Midbrain (tissue), 1 donor: ENCODE data around the gene ZNF750.

Source experiments
- DNase-seq: peaks from one replicate; lab custom pipeline; 2025; lab: John Stamatoyannopoulos, UW

Gene ZNF750

DNA sequence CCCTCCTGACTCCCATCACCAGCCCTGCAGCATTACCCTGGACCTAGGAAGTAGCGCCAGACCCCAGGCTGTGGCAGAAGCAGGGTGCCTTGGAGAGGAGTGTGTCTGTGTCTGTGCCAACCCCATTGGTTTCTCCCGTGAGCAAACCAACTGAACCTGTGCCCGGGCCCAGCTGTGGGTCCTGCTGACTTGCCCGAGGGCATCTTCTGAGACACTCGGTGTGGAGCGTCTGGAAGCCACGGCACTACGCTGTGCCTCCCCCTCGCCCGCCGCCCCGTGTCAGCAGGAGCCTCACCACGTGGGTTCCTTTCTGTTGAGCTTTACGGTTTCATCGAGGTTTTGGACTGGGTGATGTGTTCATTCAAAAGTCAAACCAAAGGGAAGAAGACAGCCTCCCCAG is 27.8 kb downstream of the ZNF750 start:
- no peak for DNase-seq

DNA sequence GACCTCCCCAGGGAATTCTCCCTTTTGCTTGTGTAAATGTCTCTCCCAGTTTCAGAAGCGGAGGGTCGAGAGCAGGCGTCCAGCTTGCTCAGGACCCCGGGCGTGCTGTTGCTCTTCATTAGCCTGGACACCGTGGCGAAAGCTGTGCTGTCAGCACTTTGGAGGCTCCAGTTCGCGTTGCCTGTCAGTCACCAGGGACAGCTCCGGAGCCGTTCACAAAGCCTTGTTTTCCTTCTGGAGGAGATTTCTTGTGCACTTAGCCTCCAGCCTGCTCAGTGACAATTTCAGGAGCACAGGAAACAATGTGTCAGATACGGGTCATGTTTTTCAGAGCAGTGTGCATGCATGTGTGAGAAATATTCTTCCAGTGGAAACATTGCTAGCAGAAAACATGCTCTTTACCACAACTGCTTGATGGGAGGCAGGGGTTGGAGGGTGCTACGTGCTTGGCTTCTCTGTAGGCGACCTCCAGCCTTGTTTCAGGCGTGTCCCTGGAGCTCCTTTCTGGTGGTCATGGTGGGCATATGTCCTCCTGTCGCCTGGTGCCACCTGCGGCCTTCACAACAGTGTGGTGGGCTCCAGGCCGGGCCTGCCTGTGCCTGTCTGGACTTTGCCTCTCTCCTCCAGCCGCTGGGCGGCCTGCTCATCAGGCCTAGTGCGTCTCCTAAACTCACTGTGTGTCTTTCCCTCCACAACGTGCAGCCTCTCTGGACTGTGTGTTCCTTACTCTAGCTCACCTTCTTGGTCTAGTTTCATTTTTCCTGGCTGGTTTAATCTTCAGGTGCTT is 29.0 kb downstream of the ZNF750 start:
- no peak for DNase-seq

DNA sequence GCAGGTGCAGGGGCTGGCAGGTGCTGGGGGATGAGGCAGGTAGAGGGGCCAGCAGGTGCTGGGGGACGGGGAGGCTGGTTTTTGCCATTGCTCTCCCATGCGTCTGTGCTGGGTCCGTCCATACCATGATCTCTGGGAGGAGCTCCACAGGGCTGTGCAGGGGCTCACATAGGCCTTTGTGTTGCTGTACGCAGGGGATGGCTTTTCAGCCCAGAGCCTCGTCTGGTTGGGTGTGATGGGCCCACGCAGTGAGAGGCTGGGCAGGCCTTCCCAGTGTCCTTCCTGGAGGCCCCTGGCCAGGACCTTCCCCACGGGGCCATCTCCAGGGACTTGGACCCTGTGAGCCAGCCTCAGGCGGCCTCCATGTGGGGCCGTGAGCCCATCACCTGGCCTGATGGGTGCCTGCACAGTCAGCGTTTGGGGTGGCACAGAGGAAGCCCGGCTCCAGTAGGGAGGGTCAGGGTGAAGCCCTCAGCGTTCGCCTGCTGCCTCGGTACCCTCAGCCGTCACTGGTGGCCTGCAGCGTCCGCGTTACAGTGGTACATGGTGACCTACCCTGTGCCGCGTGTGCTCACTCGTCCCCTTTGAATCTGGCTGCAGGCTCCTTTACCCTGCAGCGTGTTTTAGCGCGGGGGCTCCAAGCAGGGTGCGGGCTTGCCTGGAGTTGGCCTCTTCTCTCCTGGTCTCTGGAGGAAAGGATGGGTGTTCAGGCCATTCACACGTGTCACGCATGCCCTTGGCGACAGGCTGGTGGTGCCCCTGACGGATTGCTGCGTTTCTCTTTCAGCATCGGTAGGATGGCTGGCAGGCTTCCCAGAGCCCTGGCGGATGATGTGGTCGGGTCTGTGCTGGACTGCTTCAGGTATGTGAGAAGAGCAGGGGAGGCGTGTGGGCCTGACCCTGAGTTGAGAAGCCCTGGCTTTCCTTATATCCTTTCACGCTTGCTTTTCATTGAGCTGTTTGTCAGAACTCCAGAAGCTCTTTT is 30.6 kb downstream of the ZNF750 start:
- DNase-seq = no peak

DNA sequence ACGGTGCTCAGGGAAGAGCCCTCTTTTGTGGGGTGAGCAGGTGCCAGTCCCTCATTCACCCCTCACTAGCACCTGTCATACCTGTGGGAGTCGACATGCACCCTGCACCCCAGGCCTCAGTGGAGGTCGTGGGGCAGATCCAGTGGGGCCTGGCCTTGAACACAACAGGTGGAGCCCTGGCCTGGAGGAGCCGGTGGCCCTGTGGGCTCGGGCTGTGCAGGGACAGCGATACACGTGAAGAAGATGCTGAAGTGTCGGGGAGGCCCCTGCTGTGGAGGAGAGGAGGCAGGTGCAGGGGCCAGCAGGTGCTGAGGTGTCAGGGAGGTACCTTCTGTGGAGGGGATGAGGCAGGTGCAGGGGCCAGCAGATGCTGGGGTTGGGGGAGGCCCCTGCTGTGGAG is 31.8 kb downstream of the ZNF750 start:
- DNase-seq = no peak

DNA sequence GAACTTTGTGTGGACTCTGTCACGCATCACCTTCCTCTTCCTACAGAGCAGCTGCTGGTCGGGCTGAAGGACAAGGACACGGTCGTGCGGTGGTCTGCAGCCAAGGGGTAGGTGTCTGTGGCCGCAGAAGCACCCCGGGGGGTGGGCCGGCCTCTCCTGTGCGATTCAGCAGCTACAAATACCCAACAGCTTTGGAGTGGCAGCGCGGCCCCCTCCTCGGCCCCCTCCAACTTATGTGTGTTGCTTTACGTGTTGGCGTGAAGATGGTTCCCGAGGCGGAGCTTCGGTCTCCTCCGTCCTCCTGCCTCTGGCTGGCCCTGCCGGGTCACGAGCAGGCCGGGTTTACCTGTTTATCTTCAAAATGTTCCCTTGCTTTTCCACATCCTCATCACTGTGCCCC is 32.3 kb downstream of the ZNF750 start:
- DNase-seq = no peak

DNA sequence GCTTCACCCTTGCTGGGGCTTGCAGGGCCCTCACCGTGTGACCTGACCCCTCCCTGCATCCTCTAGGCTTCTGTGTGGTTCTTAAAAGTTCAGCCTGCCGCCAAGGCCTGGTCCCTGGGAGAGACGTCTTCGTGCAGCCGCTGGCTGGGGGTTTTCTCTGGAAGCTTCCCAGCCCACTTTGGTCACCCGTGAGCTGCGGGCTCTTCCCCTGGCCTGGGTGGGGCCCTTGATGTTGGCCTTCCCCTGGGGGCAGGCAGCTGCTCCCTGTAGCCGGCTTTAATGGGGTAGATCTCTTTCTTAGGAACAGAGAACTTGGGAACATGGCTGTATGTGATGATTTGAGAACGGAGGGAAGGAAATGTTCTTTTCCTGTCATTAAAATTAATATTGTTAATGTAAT is 32.7 kb downstream of the ZNF750 start:
- no peak for DNase-seq

DNA sequence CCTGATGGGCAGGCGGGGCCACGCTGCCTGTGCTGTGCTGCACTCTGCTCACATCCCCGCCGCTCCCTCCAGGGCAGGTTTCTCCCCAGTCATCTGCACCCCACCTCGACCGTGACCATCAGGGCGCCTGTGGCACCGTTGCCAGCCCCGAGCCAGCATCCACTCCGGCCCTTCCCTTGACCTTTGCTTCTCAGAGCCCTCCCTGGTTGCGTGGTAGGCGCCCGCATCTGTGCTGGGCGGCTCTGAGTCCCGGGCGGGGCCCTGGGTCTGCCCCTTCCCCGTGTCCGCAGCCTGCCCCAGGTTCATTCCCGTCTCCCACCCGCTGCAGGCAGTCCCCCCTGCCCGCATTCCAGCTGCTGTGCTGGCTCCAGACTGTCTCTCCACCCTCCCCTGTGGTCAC is 33.2 kb downstream of the ZNF750 start:
- no peak for DNase-seq

DNA sequence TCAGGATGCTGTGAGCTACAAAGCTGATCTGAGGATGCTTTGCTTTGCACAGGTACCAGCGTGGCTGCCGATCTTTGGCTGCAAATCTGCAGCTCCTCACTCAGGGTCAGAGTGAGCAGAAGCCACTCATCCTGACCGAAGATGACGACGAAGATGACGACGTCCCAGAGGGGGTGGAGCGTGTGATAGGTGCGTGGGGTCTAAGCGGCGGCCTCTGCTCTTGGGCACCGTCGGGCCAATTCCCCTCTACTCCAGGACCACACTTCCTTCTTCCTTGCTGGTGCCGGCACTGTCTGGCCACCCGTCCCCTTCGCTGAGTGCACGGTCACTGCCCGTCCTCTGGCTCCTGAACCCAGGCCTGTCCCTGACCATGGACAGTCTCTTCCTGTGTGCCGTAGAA is 34.0 kb downstream of the ZNF750 start:
- DNase-seq = no peak

DNA sequence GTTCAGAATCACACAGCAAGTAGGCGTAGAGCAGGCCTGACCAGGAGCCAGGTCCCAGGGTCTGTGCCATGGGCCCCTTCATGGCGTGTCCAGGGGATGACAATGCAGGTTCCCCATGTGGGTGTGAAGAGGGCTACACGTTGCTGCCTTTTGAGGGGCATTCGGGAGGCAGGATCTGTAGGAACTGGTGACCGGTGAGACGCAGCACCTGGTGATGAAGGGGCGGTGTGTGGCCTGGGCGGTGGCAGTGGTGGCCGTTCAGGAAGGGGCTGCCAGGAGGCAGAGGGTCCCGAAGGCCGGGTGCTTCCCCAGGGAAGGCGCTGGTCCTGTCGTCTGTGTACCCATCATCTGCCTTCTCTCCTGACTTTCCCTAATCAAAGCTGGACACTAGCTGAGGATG is 34.6 kb downstream of the ZNF750 start:
- no peak for DNase-seq

DNA sequence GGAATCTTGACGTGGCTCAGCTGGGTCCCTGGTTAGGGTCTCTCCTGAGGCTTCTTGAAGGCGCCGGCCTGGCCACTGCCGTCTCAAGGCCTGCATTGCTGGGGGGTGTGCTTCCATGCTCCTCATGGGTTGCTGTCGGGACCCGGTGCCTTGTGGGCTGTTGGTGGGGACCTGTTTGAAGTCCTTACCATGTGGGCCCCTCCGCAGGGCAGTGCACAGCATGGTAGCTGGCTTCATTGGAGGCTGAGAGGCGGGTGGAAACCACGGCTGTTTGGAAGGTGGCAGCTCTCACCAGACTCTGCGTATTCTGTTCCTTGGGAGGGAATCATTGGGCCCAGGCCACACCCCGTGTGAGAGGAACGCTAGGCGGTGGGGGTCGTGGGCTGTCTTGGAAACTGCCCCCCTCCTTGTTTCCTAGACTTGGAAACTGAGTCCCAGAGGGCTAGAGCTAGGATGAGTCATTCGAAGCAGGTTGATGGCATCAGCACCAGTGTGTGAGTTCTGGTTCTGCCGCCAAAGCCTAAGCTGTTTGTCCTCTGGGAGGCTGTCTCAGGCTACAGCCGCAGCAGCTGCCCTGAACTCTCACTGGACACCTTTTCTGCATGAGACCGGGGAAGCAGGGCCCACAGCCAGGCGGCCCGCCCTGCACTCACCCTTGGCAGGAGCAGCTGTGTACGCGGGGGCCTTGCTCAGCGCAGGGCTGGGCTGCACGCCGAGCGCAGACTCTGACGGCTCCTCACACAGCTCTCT is 35.2 kb downstream of the ZNF750 start:
- DNase-seq = no peak

DNA sequence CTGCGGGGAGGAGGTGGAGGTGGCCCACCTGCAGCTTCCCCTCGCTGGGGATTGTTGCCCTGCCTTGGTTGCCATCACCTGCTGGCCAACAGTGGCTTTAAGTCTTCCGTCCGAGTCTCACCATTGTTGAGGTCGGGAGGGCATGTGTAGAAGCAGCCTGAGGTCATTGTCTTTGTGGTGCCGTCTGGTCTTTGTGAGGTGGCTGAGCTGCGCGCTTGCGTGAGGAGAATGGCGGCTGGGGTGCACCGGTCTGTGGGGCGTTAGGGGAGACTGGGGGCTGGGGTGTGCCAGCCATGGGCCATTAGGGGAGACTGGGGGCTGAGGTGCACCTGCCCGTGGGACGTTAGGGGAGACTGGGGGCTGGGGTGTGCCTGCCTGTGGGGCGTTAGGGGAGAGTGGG is 36.2 kb downstream of the ZNF750 start:
- DNase-seq = no peak

DNA sequence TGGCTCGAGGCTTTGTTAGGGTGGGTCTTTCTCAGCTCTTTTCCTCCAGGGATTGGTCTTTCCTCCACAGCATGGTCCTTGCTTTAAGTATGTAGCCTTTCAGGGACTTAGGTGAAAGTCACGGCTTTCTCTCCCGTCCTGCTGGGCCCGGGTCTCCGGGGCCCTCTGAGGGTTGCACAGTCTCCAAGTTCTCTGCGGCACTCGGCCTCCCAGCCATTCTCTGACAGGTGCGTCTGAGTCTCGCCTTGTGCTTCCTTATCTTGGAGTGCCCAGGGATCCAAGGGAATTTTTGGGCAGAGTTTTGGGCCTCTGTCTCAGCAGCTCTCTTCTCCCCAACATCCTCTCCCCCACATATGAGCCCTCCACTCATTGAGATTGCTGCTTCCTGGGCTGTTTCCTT is 36.6 kb downstream of the ZNF750 start:
- DNase-seq = no peak

DNA sequence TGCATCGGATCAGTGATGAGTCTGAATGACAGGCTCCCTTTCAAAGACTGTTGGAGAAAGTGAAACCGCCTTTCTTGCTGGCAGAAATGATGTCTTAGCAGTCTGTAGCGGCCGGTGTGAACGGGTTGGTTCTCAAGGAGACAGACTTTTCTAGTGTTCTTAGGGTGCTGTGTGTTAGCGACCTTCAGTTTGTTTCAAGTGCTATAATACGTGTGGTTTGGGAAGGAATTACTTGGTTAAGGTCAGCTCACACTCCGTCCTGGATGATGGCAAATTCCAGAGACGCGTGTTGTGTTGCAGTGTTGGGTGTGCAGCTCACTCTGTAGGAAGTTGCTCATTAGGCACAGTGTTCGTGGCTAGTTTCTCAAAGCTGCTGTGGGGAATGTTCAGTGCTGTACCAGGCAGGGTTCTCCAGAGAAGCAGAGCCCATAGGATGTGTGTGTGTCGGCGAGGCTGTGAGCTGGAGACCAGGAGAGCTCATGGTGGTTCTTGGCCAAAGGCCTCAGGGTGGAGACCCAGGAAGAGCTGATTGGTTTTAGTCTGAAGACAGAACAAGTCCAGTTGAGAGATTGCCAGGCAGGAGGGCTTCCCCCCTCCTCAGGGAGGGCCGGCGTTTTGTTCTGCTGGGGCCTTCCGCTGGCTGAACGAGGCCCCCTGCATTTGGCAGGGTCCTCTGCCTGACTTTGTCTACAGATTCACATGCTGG is 37.6 kb downstream of the ZNF750 start:
- no peak for DNase-seq

DNA sequence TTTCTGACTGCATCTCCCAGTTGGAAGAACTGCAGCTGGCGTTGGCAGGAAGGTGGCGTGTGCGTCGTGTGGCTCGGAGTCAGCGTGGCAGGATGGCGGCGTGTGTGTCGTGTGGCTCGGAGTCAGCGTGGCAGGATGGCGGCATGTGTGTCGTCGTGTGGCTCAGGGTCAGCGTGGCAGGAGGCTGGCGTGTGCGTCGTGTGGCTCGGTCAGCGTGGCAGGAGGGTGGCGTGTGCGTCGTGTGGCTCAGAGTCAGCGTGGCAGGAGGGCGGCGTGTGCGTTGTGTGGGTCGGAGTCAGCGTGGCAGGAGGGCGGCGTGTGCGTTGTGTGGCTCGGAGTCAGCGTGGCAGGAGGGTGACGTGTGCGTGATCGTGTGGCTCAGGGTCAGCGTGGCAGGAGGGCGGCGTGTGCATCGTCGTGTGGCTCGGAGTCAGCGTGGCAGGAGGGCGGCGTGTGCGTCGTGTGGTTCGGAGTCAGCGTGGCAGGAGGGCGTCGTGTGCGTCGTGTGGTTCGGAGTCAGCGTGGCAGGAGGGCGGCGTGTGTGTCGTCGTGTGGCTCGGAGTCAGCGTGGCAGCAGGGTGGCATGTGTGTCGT is 38.3 kb downstream of the ZNF750 start:
- no peak for DNase-seq

DNA sequence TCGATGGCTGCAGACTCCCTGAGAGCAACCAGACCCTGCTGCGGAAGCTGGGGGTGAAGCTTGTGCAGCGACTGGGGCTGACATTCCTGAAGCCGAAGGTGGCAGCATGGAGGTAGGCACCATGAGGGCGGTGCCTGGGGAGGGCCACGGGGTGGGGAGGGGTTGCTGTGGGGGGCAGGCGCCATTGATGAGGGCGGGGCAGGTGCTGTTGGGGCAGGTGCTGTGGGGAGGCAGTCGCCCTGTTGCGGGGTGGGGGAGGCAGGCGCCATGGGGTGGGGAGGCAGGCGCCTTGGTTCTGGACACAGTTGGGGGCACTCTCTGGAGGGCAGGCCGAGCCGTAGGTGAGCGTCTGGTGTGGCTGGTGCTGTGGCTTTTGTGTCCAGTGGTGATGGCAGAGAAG is 38.9 kb downstream of the ZNF750 start:
- no peak for DNase-seq

DNA sequence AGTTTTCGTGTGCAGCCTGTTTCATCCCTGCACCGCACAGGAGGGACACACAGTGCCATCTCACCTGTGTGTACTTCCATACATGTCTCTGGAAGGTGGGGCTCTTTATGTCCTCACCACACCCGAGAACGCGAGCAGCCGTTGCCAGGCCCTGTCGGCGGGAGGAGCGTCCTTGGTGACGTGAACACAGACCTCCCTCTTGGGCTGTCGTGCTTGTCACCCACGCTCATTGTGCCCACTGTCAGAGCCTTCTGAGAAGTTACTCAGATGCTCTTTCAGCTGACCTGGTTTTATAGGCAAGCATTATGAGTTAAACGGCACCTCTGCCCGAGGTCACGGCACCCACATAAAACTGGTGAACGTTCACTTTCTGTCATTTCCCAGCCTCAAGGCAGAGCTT is 40.2 kb downstream of the ZNF750 start:
- no peak for DNase-seq

DNA sequence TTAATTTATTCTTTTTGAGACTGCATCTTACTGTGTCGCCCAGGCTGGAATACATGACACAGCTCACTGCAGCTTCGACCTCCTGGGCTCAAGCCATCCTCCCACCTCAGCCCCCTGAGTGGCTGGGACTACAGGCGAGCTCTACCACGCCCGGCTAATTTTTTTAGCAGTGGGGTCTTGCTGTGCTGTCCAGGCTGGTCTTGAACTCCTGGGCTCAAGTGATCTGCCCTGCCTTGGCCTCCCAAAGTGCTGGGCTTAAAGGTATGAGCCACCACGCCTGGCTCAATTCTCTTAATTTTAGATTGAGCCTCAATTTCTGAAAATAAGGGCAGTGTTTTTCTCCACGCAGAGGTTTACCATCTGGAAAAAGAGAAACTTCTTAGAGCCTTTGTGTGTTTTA is 41.1 kb downstream of the ZNF750 start:
- no peak for DNase-seq

DNA sequence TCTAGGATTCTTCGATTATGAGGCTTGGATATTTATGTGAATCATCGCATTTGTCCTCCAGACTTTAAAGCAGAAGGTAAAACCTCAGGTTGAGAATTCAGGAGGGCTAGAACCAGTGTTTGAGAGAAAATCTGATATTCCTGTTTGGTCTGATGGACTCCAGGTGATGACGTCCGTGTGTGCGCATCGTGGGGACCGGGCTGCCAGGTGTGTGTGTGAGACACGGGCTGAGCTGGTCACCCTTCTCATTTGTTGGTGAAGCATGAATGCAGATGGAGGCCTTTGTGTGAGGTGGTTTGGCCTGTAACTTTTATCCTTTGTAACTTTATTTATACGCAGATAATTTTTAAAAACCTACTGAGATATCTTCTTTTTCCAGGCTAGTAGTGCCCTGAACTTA is 42.8 kb downstream of the ZNF750 start:
- no peak for DNase-seq

DNA sequence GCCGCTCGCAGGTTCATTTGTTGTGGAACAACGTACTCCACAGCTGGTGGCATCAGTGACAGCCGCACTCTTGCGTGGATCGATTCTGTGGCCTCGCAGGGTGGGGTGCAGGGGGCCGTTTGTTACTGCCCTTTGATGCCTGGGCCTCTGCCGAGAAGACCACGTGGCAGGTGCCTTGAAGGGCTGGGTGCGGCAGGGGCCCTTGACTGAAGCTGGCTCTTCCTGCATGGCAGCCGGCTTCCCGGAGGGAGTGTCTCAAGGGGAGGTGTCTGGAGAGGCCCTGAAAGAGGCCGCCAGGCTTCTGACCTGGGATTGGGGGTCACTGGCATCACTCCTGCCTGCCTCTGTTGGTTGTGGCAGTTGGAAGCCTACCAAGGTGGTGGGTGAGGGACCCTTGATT is 44.2 kb downstream of the ZNF750 start:
- DNase-seq = no peak

DNA sequence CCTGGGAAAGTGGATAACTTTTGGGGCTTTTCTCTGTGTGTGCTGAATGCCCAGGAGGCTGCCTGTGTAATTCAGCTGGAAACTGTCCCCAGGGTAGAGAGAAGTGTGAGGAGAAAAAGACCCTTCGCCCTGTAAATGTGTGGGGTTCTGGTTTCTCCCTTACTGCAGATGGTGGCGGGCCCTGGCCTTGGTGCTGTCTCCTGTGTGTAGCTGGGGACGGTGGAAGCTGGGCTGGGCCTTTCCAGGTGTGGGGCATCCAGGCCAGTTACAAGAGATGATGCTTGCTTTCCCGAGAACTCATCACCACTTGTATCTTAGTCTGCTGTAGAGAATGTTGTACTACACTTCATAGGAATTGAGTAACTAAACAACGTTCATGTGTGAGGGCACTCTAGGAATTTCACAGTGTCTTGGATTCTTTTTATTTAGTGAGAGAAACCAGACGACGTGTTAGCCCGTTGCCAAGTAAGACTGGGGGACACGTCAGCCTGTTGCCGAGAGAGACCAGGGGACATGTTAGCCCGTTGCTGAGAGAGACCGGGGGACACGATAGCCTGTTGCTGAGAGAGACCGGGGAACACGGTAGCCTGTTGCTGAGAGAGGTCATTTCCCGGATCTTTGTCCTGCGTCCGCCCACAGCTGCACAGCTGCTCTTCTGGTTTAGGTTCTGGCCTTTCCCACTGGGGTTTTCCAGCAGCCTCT is 44.9 kb downstream of the ZNF750 start:
- DNase-seq = no peak
